DMS79 treated with DMSO at 0.1 percent for 48 hours (cell line): ENCODE data around the gene ICOSLG.
"Not testable (repeated sequence)": the region's sequence is repeated elsewhere in the genome, so short reads cannot be mapped to it uniquely, and the experiment has no call there.

Source experiments
- DNase-seq: peaks from one replicate; lab custom pipeline; 2025; lab: John Stamatoyannopoulos, UW

ICOSLG gene

DNA sequence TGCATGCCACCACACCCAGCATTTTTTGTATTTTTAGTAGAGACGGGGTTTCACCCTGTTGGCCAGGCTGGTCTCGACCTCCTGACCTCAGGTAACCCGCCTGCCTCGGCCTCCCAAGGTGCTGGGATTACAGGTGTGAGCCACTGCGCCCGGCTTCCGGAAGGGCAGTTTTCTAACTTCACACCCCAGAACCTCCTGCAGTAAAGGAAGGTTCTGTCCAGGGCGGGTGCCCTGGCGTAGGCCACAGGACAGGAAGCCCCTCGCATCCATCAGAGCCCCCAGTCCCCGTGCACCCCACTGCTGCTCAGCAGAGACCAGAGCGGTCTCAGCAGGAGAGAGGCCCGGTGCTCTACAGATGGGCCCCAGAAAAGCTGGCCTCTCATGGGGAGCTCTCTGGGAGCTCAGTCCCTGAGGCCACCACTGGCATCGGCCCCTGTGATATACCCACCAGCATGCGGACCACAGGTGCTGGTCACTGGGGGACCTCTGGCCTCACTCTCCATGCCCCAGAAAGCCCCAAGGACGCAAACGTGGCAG is 25.1 kb upstream of the ICOSLG start:
- DNase-seq: no peak

- DNase-seq: no peak
Observed at GRCh38 chr21:44263768-44264167, 23.0 kb upstream of the ICOSLG start.

DNA sequence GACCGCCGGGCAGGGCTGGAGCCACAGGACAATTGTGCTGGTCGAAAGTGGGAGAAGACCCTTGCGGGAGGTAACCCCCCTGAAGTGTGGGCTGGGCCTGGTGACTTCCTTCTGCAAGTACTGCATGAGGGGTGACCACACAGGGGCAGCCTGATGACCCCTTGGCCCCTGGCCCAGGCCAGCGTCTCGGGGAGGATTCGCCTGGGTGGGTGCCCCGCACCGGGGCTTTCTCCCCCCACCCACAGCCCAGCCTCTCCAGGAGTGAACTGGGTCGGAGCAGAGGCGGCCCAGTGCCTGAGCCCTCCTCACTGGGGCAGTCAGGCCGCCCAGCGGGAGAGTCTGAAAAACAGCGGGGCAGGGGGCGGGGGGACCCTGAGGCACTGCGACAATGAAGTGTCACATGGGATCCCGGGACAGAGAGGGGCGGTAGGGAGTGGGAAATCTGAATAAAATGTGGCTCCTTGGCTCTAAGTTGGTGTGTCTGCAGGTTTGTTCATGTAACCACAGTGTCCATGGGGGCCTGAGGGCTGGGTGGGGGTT is 22.5 kb upstream of the ICOSLG start:
- DNase-seq: no peak

GRCh38 chr21:44262338-44263056 is 21.8 kb upstream of the ICOSLG start:
- DNase-seq: no peak

DNA sequence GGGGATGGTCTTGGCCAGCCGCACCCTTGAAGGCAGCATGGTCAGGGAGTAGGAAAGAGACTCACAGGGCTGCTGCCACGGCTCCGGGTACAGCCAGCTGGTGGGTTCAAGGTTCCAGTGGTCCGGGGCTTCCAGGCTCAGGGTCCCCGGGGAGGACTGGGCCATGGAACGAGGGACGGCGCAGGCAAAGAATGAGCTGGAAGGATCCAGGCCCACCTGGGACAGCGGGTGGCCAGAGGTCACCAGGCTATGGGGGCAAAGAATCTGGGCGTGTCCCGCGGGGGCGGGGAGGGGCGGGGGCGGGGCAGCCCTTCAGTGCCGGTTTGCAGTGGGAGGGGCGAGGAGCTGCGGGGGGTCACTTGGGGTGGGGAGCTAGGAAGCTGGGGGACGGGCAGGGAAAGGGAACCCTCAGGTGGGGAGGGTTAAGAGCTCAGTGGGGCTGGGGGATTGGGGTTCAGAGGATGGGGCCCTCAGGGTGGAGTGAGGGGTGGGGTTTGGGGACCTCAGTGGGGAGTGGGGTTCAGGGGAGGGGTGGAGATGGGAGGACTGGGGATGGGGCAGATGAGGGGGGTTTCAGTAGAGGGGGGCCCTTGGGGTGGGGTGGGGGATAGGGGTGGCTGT is 21.0 kb upstream of the ICOSLG start, which contains the start of gene DNMT3L:
TSS of gene DNMT3L (minus strand) at position 223 of the 621 bp plus-strand sequence. CDS start 638 bp downstream, outside the sequence.
- DNase-seq: no peak

DNA sequence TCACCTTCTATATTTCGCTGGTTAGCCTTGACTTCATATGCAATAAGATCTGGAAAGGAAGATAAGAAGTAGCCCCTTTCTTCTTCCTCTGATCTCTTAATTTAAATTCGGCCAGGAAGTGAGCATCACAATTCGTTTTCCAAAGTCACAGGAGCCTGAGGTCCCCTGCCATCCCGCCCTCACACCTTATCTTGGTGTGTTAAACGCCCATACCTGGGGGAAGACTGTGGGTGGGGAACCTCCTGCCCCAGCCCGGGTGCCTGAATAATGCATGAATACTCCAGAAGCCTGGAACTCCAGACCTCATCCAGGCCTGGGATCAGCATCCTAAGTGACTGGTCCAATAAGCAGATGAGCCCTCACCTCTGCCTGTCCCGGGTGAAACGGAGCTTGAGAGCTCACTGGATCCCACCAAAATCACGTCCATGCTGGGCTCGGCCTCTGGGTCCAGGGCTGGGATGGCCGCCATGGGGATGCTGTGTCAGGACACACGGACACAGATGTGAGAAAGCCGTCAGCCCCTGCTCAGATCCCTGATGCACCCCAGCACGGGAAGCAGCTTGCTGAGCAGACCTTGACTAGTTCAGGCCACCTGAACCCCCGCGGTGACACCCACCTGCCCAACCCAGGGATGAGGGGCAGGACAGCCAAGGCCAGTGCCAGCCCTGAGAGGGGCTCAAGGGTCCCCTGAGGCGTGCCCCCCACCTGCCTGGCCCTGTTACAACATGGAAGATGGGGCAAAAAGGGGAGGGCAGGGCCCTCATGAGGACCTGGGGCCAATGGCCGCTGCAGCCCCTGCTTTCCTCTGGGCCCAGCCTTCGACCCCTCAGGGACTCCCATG is 20.3 kb upstream of the ICOSLG start:
- no peak for DNase-seq

DNA sequence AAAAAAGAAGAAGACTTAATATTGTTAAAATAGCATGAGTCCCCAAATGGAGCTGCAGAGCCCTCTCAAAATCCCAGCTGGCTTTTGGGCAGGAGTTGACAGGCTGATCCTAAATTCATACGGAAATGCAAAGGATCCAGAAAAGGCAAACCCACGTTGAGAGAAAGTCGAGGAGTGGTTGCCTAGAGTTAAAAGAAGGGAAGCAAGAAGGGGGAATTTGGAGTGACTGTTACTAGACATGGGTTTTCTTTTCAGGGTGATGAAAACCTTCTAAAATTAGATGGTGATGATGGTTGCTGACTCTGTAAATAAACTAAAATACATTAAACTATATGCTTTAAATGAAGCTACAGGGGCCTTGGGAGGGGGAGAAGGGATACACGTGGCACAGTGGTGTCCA is 19.3 kb upstream of the ICOSLG start:
- DNase-seq: no peak

DNA sequence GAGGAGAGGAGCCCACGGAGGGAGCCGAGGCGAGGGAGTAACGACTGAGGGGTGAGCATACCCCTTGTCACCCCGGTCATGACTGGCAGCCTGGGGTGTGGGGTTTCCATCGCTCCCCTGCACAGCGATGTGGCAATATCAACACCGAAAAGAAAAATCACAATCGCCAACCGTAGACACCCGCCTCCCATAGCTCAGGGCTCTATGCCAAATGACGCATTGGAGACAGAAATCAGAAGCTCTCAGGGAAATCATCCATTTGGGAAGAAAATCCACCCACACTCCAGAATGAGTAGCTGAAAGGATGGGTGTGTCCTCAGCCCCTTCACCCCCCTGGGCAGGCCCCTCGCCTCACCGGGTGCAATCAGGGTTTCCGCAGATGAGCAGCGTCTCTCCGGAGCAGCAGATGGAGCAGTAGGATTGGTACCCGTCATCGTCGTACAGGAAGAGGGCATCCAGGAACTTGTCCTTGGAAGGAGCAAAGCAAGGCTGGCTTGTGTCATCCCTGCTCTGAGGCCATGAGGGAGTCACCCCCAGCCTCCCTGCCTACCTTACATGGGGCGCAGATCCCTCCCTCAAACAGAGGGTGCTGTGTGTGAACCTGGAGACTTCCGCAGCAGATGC is 18.5 kb upstream of the ICOSLG start:
- DNase-seq: no peak

DNA sequence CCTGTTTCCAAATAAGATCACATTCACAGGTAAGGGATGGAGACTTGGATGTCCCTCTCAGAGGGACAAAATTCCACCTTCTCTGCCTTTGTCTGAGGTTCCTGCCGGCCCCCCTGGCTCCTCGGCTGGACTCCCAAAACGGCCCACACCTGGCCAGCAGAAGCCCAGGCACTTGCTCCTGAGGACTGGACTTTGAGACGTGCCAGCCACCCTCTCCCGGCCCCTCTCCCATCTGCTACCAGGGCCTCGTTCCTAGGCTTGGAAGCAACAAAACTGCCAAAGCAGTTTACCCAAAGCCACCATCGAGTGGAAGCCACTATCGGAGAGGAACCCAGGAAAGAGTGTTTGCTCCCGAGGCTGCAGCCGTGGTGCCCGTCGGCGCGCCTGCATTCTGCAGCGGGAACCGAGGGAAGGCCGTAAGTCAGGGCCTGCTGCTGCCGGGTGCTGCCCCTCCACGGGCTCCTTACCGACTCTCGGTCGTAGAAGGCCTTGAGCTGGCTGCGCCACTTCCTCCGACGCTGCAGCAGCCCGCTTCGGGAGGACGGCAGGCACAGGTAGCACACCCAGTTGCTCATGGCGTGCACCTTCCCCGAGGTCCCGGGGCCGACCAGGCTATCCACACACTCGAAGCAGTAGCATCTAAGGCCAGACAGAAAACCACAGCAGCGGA is 17.4 kb upstream of the ICOSLG start:
- DNase-seq: no peak

GRCh38 chr21:44255511-44255981 is 14.8 kb upstream of the ICOSLG start:
- no peak for DNase-seq

- no peak for DNase-seq
Observed at GRCh38 chr21:44253832-44254710, 13.3 kb upstream of the ICOSLG start.

DNA sequence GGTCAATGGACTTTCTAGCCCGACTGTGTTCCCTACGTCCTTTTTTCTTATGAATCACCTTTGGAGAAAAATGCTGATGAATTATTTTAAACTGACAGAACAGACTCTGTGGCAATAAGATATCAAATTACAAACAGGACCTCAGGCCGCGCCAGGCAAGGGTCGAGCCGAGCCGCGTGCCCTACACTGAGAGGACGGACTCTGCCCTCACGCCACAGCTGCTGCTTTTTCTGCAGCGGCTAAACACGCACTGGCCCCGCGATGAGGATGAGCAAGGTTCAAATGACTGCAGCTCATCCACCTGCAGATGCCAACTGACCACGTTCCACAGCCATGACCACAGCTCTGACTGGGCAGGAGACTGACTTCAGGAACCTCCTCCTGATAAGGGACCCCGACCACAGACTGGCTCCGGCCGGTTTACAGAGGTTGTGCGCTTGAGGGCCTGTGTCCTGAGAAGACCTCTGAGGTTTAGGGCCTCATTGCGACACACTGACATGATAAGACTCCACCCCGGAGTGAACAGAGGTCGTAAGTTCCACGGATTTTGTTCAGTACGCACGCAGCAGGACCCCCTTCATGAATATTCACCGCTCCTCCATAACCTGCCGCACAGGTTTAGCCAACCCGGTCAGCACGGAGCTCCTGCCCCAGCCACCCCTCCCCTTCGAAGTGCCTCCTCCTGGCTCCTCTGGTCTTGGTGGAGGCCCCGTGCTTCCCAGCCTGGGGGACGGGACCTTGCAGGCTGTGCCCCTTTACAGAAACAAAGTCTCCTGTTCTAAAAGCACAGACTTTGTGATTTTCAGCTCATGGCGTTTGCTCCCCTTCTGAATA is 8.7 kb upstream of the ICOSLG start:
- not testable (repeated sequence) for DNase-seq

GRCh38 chr21:44247904-44248303 is 7.2 kb upstream of the ICOSLG start:
- not testable (repeated sequence) for DNase-seq

- not testable (repeated sequence) for DNase-seq
Observed at GRCh38 chr21:44243980-44244379, 3.2 kb upstream of the ICOSLG start.

GRCh38 chr21:44241281-44241680 is 538 bp upstream of the ICOSLG start:
- DNase-seq: not testable (repeated sequence)

DNA sequence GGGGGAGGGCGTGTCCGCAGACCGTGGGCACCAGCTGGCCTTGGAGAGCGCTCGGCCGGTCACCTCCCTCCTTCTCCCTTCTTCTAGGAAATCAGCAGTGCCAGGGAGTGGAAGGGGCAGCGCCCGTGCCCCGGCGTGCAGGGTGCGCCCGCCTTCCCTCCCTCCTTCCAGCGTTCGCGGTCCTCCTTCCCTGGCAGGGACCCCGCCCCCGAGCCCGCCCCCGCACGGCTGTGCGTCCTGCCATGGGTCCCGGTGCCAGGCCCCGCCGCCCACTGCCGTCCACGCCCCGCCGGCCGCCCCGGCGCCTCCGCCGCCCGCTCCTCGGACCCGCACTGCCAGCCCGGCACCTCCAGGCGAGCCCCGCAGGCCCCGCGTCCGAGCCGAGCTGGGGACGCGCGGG is 390 bp downstream of the ICOSLG start:
- not testable (repeated sequence) for DNase-seq

DNA sequence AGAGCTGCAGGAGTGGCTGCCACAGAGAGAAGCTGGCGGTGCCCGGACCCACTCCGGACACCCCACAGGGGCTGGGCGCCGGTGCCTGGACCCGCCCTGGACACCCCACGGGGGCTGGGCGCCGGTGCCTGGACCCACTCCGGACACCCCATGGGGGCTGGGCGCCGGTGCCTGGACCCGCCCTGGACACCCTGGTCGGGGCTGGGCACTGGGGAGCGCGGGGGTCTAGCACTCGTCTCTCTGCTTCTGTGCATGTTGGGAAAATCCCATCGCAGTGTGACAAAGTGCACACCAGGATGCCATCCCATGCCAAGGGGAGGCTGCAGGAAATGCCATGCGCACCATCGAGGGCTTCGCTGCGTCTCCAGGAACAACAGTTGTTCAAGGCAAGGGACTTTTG is 11.2 kb downstream of the ICOSLG start:
- not testable (repeated sequence) for DNase-seq

GRCh38 chr21:44228109-44228508 is 12.6 kb downstream of the ICOSLG start:
- not testable (repeated sequence) for DNase-seq

DNA sequence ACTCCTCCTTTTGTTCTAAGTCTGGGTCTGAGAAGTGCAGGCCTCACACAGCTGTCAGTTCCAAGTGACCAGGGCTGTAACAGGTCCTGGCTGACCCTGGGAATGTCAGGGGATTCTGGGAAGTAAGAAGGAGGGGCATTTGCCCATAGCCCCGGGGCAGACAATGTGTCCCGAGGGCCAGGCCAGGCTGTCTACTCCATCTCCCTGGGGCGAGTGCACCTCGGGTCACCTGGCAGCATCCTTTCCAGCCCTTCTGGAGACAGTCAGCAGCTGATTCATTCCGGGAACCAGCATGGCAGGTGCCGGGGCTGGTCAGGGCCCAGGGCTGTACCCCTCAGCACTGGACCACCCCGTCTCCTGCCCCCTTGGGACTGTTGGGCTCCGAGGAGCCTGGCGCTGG is 13.1 kb downstream of the ICOSLG start:
- not testable (repeated sequence) for DNase-seq
